OCI-LY3 (cell line): ENCODE measurements around the gene ZNF595.

Experiments
- EZH2phosphoT487 ChIP-seq: fragments of 200-600 bp; shearing (Covaris generic); IDR thresholded peaks from 2 replicates; pipeline ENCODE4 v1.6.1; 2018; ENCODE audit warnings: antibody characterized with exemption, mixed run types, low read depth
- TF ChIP-seq, protein P1 (sequence below): fragments of 200-600, 300-600 bp; sonication (generic); IDR thresholded peaks from 2 replicates; pipeline ENCODE4 v1.5.1; 2014; ENCODE audit warnings: antibody characterized with exemption, low read length, low read depth

DNA sequence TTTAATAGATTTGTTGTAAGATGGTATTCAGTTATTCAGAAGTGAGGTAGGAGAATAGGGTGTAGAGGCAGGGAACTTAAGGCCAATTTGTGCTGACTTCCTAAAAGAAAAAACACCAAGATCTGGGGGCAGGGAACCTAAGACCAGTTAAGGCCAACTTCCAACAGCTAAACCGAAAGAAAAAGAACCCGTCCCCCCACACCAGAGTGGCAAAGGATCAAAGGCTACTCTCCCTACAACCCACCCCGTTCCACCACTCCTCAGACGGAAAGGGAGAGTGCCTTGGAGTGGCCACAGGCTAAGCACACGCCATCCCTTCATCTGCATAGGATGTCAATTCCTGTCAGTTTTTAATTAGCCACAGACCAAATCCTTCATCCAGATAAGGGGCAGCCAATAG is 67.5 kb downstream of the ZNF595 start:
- TF ChIP-seq, protein P1, sequence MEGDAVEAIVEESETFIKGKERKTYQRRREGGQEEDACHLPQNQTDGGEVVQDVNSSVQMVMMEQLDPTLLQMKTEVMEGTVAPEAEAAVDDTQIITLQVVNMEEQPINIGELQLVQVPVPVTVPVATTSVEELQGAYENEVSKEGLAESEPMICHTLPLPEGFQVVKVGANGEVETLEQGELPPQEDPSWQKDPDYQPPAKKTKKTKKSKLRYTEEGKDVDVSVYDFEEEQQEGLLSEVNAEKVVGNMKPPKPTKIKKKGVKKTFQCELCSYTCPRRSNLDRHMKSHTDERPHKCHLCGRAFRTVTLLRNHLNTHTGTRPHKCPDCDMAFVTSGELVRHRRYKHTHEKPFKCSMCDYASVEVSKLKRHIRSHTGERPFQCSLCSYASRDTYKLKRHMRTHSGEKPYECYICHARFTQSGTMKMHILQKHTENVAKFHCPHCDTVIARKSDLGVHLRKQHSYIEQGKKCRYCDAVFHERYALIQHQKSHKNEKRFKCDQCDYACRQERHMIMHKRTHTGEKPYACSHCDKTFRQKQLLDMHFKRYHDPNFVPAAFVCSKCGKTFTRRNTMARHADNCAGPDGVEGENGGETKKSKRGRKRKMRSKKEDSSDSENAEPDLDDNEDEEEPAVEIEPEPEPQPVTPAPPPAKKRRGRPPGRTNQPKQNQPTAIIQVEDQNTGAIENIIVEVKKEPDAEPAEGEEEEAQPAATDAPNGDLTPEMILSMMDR: no peak
- TF ChIP-seq EZH2phosphoT487: no peak
